Lower leg skin (tissue), 4 donors: ENCODE measurements around the gene AGL. TPM values are rescaled to one million over a fixed set of nuclear protein-coding genes. Genes with fewer than 3 reads are reported as not detected.
"Not testable (repeated sequence)": the region's sequence is repeated elsewhere in the genome, so short reads cannot be mapped to it uniquely, and the experiment has no call there.

Source experiments
- DNase-seq, 2 donors: peaks; one replicate each; pipeline ENCODE4 v3.0.0-alpha.2; 2019; ENCODE audit warnings: low spot score in 2 of 2
- H3K4me3 ChIP-seq: fragments of 200-600 bp; sonication (generic); 2 replicates; pipeline ENCODE4 v1.5.1; 2017; ENCODE audit warnings: mild to moderate bottlenecking, low read depth; ENCODE audit not compliant: poor library complexity, severe bottlenecking
- POLR2A ChIP-seq, 2 donors: fragments of 450-650 bp; IDR thresholded peaks; one replicate each; pipeline ENCODE4 v1.6.1; 2016 to 2017; ENCODE audit warnings: antibody characterized with exemption in 2 of 2, mild to moderate bottlenecking in 1 of 2, moderate library complexity in 1 of 2
- WGBS, 2 donors: methylation state at CpG; one replicate each; pipeline ENCODE4 v1.1.5; 2018; 5-methylcytosine and 5-hydroxymethylcytosine counted together
- intact Hi-C: fragments of 100-400 bp; cut with DNase I; formaldehyde crosslinking; loops from one replicate; pipeline ENCODE4 v1.15.0; 2023; ENCODE audit warnings: low total_unique reads
- total RNA-seq, 4 donors: library from RNA; depleted of rRNA; stranded (reverse); fragments of >200 nt; gene quantifications; one replicate each; pipeline ENCODE4 v1.1.0, GENCODE V29; 2016
- TF ChIP-seq, protein P1 (sequence below), 3 donors: fragments of 450-650 bp; IDR thresholded peaks; one replicate each; pipeline ENCODE4 v1.5.1; 2016; ENCODE audit warnings: antibody characterized with exemption in 3 of 3, mild to moderate bottlenecking in 3 of 3, moderate library complexity in 2 of 3

Gene AGL
- total RNA-seq, 4 donors from 2014 or later, result 8.1 to 12.9 (median 8.8) TPM

DNA sequence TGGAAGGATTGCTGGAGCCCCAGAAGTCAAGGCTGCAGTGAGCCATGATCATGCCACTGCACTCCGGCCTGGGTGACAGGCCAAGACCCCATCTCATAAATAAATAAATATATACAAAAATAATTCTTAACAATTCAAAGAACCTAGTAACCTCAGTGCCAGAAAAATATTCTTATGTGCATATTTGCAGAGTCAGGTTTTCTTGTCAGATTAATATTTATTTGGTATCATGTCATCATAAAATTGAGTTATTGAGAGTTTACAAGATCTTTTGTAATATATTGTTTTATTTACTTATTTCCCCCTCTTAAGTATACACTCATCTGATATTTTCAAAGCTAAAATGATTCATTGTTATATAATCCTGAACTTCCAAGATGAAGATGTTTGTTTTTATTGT lies 24.5 kb upstream of the AGL start:
- no peak for TF ChIP-seq POLR2A (IDR thresholded peaks at IDR 0.05)
- TF ChIP-seq, protein P1, sequence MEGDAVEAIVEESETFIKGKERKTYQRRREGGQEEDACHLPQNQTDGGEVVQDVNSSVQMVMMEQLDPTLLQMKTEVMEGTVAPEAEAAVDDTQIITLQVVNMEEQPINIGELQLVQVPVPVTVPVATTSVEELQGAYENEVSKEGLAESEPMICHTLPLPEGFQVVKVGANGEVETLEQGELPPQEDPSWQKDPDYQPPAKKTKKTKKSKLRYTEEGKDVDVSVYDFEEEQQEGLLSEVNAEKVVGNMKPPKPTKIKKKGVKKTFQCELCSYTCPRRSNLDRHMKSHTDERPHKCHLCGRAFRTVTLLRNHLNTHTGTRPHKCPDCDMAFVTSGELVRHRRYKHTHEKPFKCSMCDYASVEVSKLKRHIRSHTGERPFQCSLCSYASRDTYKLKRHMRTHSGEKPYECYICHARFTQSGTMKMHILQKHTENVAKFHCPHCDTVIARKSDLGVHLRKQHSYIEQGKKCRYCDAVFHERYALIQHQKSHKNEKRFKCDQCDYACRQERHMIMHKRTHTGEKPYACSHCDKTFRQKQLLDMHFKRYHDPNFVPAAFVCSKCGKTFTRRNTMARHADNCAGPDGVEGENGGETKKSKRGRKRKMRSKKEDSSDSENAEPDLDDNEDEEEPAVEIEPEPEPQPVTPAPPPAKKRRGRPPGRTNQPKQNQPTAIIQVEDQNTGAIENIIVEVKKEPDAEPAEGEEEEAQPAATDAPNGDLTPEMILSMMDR (IDR thresholded peaks at IDR 0.05), result no peak
- DNase-seq, result no peak
- no peak overlapping the region for H3K4me3 ChIP-seq
- WGBS, 2 donors, result 94 to 95% methylated on average over 1 of the region's 1 CpG
- intact Hi-C loops, result no loop called here

- no peak for TF ChIP-seq POLR2A (IDR thresholded peaks at IDR 0.05)
- TF ChIP-seq, protein P1 (IDR thresholded peaks at IDR 0.05), result no peak
- intact Hi-C loops, result no loop called here
- 81 to 84% methylated on average over 2 of the region's 2 CpGs for WGBS, 2 donors
- no peak for DNase-seq
- H3K4me3 ChIP-seq, result no peak overlapping the region
Observed at GRCh38 chr1:99827970-99828369, 22.2 kb upstream of the AGL start.

DNA sequence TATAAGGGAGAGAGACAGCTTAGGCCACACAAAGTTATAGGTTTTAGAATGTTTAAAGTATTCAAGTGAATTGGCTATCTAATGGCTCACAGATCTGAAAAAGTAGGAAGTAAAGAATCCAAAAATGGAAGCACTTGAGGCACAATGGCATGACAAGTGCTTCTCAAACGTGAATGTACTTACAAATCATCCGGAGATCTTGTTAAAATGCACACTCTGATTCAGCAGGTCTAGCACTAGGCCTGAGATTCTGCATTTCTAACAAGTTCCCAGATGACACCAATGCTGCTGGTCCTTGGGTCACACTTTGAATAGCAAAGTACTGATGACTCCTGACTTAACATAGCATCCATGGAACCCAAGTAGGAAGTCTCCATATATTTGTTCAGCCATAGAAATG lies 20.9 kb upstream of the AGL start:
- 61 to 69% methylated on average over 2 of the region's 2 CpGs for WGBS, 2 donors
- intact Hi-C loops, result no loop called here
- no peak overlapping the region for H3K4me3 ChIP-seq
- TF ChIP-seq, protein P1 (IDR thresholded peaks at IDR 0.05), result no peak
- TF ChIP-seq POLR2A (IDR thresholded peaks at IDR 0.05), result no peak
- DNase-seq, result no peak

GRCh38 chr1:99833911-99834310 lies 16.2 kb upstream of the AGL start:
- H3K4me3 ChIP-seq, intact Hi-C loops, DNase-seq: not testable (repeated sequence)
- 96 to 99% methylated on average over 7 of the region's 7 CpGs for WGBS, 2 donors

DNA sequence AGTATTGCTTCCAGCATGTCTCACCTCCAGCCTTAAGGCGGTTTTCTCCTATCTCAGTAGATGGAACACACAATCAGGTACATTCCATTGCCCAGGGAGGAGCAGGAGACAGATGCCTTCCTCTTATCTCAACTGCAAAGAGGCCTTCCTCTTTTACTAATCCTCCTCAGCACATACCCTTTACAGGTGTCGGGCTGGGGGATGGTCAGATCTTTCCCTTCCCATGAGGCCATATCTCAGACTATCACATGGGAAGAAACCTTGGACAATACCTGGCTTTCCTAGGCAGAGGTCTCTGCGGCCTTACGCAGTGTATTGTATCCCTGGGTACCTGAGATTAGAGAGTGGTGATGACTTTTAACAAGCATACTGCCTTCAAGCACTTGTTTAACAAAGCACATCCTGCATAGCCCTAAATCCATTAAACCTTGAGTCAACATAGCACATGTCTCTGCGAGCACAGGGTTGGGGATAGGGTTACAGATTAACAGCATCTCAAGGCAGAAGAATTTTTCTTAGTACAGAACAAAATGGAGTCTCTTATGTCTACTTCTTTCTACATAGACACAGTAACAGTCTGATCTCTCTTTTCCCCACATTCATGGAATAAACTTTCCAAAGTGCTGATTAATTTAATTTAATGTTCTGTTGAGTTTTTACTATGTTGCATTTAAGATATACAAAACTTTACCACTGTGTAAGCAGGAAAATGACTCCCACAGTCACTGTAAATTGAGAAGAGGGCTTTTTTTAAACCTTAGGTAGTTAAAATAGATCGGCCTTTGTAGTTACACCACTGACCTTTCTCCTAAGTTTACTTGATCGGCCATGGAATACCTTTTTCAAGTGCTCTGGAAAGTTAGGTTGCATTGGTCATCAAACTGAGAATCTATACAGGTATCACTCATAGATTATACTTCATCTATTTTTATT lies 13.7 kb upstream of the AGL start:
- intact Hi-C loops, DNase-seq, H3K4me3 ChIP-seq: not testable (repeated sequence)
- WGBS, 2 donors, result 76 to 88% methylated on average over 7 of the region's 7 CpGs

DNA sequence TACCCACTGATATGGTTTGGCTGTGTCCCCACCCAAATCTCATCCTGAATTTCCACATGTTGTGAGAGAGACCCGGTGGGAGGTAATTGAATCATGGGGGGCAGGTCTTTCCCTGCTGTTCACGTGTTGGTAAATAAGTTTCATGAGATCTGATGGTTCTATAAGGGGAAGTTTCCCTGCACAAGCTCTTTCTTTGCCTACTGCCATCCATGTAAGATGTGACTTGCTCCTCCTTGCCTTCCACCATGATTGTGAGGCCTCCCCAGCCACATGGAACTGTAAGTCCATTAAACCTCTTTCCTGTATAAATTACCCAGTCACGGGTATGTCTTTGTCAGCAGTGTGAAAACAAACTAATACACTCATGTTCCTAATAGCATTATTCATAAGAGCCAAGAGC lies 9.8 kb upstream of the AGL start:
- DNase-seq, H3K4me3 ChIP-seq, intact Hi-C loops: not testable (repeated sequence)
- WGBS, 2 donors, result 74 to 78% methylated on average over 3 of the region's 3 CpGs

DNA sequence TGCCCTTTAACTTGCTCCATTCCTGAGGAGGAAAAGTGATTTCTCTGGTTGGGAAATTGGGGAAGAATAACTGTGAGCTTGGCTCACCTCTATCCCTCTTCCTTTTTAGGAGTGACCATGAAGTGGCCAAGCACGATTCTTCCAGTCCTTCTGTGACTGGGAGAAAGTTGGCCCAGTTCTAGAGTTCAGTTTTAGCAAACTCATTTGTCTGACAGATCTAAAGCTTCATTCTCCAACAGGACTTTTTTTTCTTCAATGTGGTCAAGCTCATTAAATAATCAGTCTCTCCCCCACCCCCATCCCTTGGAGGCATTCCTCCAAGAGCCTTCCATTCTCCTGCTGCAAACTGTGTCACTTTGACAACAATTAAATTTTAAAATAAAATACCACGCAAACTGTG lies 6.4 kb upstream of the AGL start:
- intact Hi-C loops, result no loop called here
- TF ChIP-seq, protein P1 (IDR thresholded peaks at IDR 0.05), result no peak
- TF ChIP-seq POLR2A (IDR thresholded peaks at IDR 0.05), result no peak
- 71 to 73% methylated on average over 2 of the region's 2 CpGs for WGBS, 2 donors
- H3K4me3 ChIP-seq, result no peak overlapping the region
- no peak for DNase-seq

DNA sequence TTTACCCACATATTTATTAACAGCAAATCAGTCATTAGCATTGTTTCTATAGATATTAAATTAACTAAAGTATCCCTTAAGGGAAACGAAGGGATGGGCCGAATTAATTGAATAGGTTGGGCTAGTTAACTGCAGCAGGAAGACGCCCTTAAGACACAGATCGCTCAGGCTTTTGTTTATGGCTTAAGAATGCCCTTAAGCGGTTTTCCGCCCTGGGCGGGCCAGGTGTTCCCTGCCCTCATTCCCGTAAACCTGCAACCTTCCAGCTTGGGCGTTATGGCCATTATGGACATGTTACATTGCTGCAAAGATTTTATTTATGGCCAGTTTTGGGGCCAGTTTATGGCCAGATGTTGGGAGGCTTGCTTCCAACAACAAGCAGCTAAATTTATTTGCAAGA lies 5.0 kb upstream of the AGL start:
- 85 to 90% methylated on average over 9 of the region's 9 CpGs for WGBS, 2 donors
- H3K4me3 ChIP-seq, DNase-seq, intact Hi-C loops: not testable (repeated sequence)
